AG04449 (cell line): ENCODE results near the gene STK32B.
A peak's percentile ranks its signal among the peaks of the same experiment; 100 is the strongest.

ENCODE experiments used
- CTCF ChIA-PET: fragments of 350-600 bp; formaldehyde crosslinking; extraction: SDS; loops from one replicate; lab custom pipeline; 2021; ENCODE audit warnings: antibody characterized with exemption; lab: Yijun Ruan, JAX
- POLR2A ChIA-PET: fragments of 400-600, 350-600 bp; formaldehyde crosslinking; extraction: SDS; loops from one replicate; lab custom pipeline; 2020; ENCODE audit warnings: antibody characterized with exemption, inconsistent platforms; lab: Yijun Ruan, JAX
- DNase-seq: peaks from one replicate; pipeline ENCODE4 v3.0.0-alpha.2; 2010; ENCODE audit warnings: low read depth, low spot score
- H3K4me3 ChIP-seq: 2 replicates; pipeline ENCODE4 v1.5.1; 2011; ENCODE audit warnings: low read depth, mild to moderate bottlenecking, control low read depth, low read length
- CTCF ChIP-seq: IDR thresholded peaks from one replicate; pipeline ENCODE4 v1.5.1; 2011; ENCODE audit warnings: mild to moderate bottlenecking, moderate library complexity, low read length, control low read depth, inconsistent platforms; ENCODE audit not compliant: insufficient read depth; ENCODE audit errors: missing control alignments

STK32B gene

GRCh38 chr4:5459236-5459635, 408.0 kb downstream of the STK32B start:
- ChIA-PET CTCF (interaction anchor here (0.7 to 1.9 kb wide), 10 partner anchors 11 to 465 kb away, joined by 3 to 25 read pairs (median 4); partner anchors contain the start of gene STK32B), POLR2A (no interaction called here)
- H3K4me3 ChIP-seq = no peak overlapping the region
- no peak for TF ChIP-seq CTCF
- DNase-seq = no peak

GRCh38 chr4:5460106-5460801, 409.0 kb downstream of the STK32B start:
- DNase-seq = no peak
- ChIA-PET POLR2A (no interaction called here), CTCF (interaction anchor here (0.7 to 1.9 kb wide), 12 partner anchors 9 to 466 kb away, joined by 3 to 25 read pairs (median 4); partner anchors contain the start of gene STK32B)
- peak; percentile 80 for TF ChIP-seq CTCF
- no peak overlapping the region for H3K4me3 ChIP-seq

GRCh38 chr4:5461477-5461876, 410.2 kb downstream of the STK32B start:
- ChIA-PET CTCF (interaction anchor here (1.0 to 1.6 kb wide), 3 partner anchors 14 to 410 kb away, joined by 3 to 4 read pairs (median 3); partner anchors contain the start of gene STK32B), POLR2A (no interaction called here)
- TF ChIP-seq CTCF = no peak
- no peak for DNase-seq
- no peak overlapping the region for H3K4me3 ChIP-seq

- no peak overlapping the region for H3K4me3 ChIP-seq
- no peak for DNase-seq
- no peak for TF ChIP-seq CTCF
- POLR2A ChIA-PET = no interaction called here
- CTCF ChIA-PET = interaction anchor here (1.0 to 1.5 kb wide), 2 partner anchors 15 to 411 kb away, joined by 3 to 4 read pairs; partner anchors contain the start of gene STK32B
These were observed 411.1 kb downstream of the STK32B start for GRCh38 chr4:5462254-5462835.

- no peak for DNase-seq
- no peak overlapping the region for H3K4me3 ChIP-seq
- ChIA-PET CTCF (interaction anchor here (1.5 kb wide), 1 partner anchor 412 kb away, joined by 4 read pairs; the partner anchor contains the start of gene STK32B), POLR2A (no interaction called here)
- no peak for TF ChIP-seq CTCF
These were observed 411.6 kb downstream of the STK32B start for GRCh38 chr4:5462896-5463295.

- H3K4me3 ChIP-seq = no peak overlapping the region
- TF ChIP-seq CTCF = no peak
- CTCF ChIA-PET = no interaction called here
- no peak for DNase-seq
- POLR2A ChIA-PET = no interaction called here
These were observed 412.1 kb downstream of the STK32B start for GRCh38 chr4:5463361-5463760.
